Neuron (in vitro differentiated cells): ENCODE results near the gene CDC123.

ENCODE experiments used
- H2AFZ ChIP-seq: one replicate; pipeline ENCODE4 v1.6.1; 2013; ENCODE audit warnings: low read depth, mild to moderate bottlenecking, inconsistent platforms, low read length, moderate library complexity
- H3K27me3 ChIP-seq: one replicate; pipeline ENCODE4 v1.6.1; 2013; ENCODE audit warnings: low read length; ENCODE audit not compliant: insufficient read depth
- H3K36me3 ChIP-seq: one replicate; pipeline ENCODE4 v1.6.1; 2013; ENCODE audit warnings: low read length; ENCODE audit not compliant: insufficient read depth
- H3K4me1 ChIP-seq: one replicate; pipeline ENCODE4 v1.6.1; 2013; ENCODE audit warnings: low read length; ENCODE audit not compliant: insufficient read depth
- H3K4me3 ChIP-seq: 2 replicates; pipeline ENCODE4 v1.5.1; 2013; ENCODE audit warnings: mild to moderate bottlenecking, low read length, moderate library complexity
- H3K9me3 ChIP-seq: one replicate; pipeline ENCODE4 v1.6.1; 2013; ENCODE audit warnings: low read length

The CDC123 gene

GRCh38 chr10:12179606-12180170 lies 16.3 kb upstream of the CDC123 start:
- Histone ChIP-seq H3K4me3 (no peak overlapping the region), H3K36me3 (peaks cover 32% of the 10 kb centered on the region), H2AFZ (no peak overlapping the region), H3K4me1 (peaks cover 4% of the 10 kb centered on the region), H3K9me3 (no peaks in the 10 kb centered on the region), H3K27me3 (no peaks in the 10 kb centered on the region)

GRCh38 chr10:12180221-12180974 lies 15.6 kb upstream of the CDC123 start:
- H3K36me3 ChIP-seq, result peaks cover 36% of the 10 kb centered on the region
- no peak overlapping the region for H2AFZ ChIP-seq
- no peak overlapping the region for H3K4me3 ChIP-seq
- no peaks in the 10 kb centered on the region for H3K27me3 ChIP-seq
- peaks cover 4% of the 10 kb centered on the region for H3K4me1 ChIP-seq
- H3K9me3 ChIP-seq, result no peaks in the 10 kb centered on the region

GRCh38 chr10:12181065-12181775 lies 14.8 kb upstream of the CDC123 start:
- Histone ChIP-seq H3K4me1 (peaks cover 4% of the 10 kb centered on the region), H2AFZ (no peak overlapping the region), H3K4me3 (no peak overlapping the region), H3K36me3 (peaks cover 43% of the 10 kb centered on the region), H3K27me3 (no peaks in the 10 kb centered on the region), H3K9me3 (no peaks in the 10 kb centered on the region)

- Histone ChIP-seq H3K36me3 (peaks cover 38% of the 10 kb centered on the region), H3K27me3 (no peaks in the 10 kb centered on the region), H3K9me3 (no peaks in the 10 kb centered on the region), H3K4me1 (peaks cover 4% of the 10 kb centered on the region), H3K4me3 (no peak overlapping the region), H2AFZ (no peak overlapping the region)
These were observed 11.8 kb upstream of the CDC123 start for GRCh38 chr10:12184165-12184564.

GRCh38 chr10:12186323-12186722 lies 9.7 kb upstream of the CDC123 start:
- H3K36me3 ChIP-seq, result peaks cover 32% of the 10 kb centered on the region
- no peaks in the 10 kb centered on the region for H3K4me1 ChIP-seq
- no peak overlapping the region for H2AFZ ChIP-seq
- no peak overlapping the region for H3K4me3 ChIP-seq
- H3K27me3 ChIP-seq, result no peaks in the 10 kb centered on the region
- no peaks in the 10 kb centered on the region for H3K9me3 ChIP-seq

GRCh38 chr10:12187321-12187905 lies 8.6 kb upstream of the CDC123 start:
- Histone ChIP-seq H3K27me3 (no peaks in the 10 kb centered on the region), H2AFZ (no peak overlapping the region), H3K36me3 (peaks cover 33% of the 10 kb centered on the region), H3K4me3 (no peak overlapping the region), H3K4me1 (no peaks in the 10 kb centered on the region), H3K9me3 (no peaks in the 10 kb centered on the region)

- Histone ChIP-seq H3K4me3 (no peak overlapping the region), H2AFZ (no peak overlapping the region), H3K4me1 (no peaks in the 10 kb centered on the region), H3K9me3 (no peaks in the 10 kb centered on the region), H3K36me3 (peaks cover 29% of the 10 kb centered on the region), H3K27me3 (no peaks in the 10 kb centered on the region)
These were observed 7.3 kb upstream of the CDC123 start for GRCh38 chr10:12188656-12189055.

GRCh38 chr10:12189426-12189825 lies 6.6 kb upstream of the CDC123 start:
- Histone ChIP-seq H3K4me3 (no peak overlapping the region), H3K27me3 (no peaks in the 10 kb centered on the region), H3K4me1 (peaks cover 5% of the 10 kb centered on the region), H2AFZ (no peak overlapping the region), H3K36me3 (peaks cover 29% of the 10 kb centered on the region), H3K9me3 (no peaks in the 10 kb centered on the region)

GRCh38 chr10:12191715-12192114 lies 4.3 kb upstream of the CDC123 start:
- Histone ChIP-seq H3K4me3 (no peak overlapping the region), H3K27me3 (no peaks in the 10 kb centered on the region), H3K4me1 (peaks cover 8% of the 10 kb centered on the region), H3K36me3 (peaks cover 13% of the 10 kb centered on the region), H2AFZ (no peak overlapping the region), H3K9me3 (no peaks in the 10 kb centered on the region)

- Histone ChIP-seq H3K27me3 (no peaks in the 10 kb centered on the region), H2AFZ (no peak overlapping the region), H3K9me3 (no peaks in the 10 kb centered on the region), H3K36me3 (peaks cover 5% of the 10 kb centered on the region), H3K4me1 (peaks cover 8% of the 10 kb centered on the region), H3K4me3 (no peak overlapping the region)
These were observed 2.8 kb upstream of the CDC123 start for GRCh38 chr10:12193193-12193592.

- Histone ChIP-seq H3K4me3 (peak overlapping the region; percentile 77), H2AFZ (peak overlapping the region; percentile 62), H3K9me3 (no peaks in the 10 kb centered on the region), H3K4me1 (peaks cover 8% of the 10 kb centered on the region), H3K36me3 (peaks cover 14% of the 10 kb centered on the region), H3K27me3 (no peaks in the 10 kb centered on the region)
These were observed 1.2 kb upstream of the CDC123 start for GRCh38 chr10:12194752-12195271.

- H3K9me3 ChIP-seq, result no peaks in the 10 kb centered on the region
- H3K4me1 ChIP-seq, result peaks cover 8% of the 10 kb centered on the region
- H3K27me3 ChIP-seq, result no peaks in the 10 kb centered on the region
- H2AFZ ChIP-seq, result peak overlapping the region; percentile 62
- peaks cover 14% of the 10 kb centered on the region for H3K36me3 ChIP-seq
- H3K4me3 ChIP-seq, result peak overlapping the region; percentile 77
These were observed 746 bp upstream of the CDC123 start for GRCh38 chr10:12195281-12195602.
